GM21367 (cell line): ENCODE measurements around the gene GRM4.
"Not testable (repeated sequence)": the region's sequence is repeated elsewhere in the genome, so short reads cannot be mapped to it uniquely, and the experiment has no call there.

Experiments
- ATAC-seq: cut with Tn5 transposase; IDR thresholded peaks from one replicate; pipeline ENCODE4 v1.9.1; 2021; ENCODE audit not compliant: unreplicated experiment

Gene GRM4

DNA sequence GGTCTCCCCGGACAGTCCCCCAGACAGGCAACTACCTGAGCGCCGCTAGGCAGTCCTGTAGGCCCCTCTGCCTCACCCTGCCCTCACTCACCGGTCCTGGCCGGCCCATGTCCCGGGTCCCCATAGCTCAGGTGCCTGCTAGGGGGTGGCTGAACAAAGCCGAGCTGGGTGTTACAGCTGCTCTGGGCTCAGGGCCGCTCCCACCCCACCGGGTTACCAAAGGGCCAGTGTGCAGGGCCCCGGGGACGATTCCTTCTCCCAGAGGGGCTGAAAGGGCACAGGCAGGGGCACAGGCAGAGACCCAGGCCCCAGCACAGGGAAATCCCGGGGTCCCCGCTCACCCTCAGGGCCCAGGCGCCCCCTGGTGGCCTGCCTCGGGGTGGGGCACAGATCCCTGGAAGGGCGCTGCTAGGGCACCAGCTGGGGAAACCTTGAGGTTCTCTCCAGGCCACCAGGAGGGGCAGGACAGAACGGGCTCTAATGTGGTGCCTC lies 118.4 kb downstream of the GRM4 start:
- ATAC-seq = no peak

DNA sequence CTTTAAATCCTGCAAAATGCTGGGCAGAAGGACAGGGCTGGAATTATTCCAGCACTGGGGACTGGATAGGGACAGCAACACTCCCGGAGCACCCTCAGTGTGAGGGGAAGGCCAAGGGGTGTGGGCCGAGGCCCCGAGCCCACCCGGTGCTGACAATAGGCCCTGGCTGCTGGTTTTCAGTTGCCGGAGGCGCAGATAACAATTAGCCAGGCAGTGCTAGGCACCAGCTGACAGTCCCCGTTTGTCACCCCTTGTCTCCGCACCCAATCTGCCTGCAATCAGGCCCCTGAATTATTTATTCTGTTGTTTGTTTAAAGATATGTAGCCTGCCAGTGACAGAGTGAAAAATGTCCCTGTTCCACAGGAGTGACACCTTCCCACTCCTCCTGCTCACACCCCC lies 120.0 kb downstream of the GRM4 start:
- no peak for ATAC-seq

DNA sequence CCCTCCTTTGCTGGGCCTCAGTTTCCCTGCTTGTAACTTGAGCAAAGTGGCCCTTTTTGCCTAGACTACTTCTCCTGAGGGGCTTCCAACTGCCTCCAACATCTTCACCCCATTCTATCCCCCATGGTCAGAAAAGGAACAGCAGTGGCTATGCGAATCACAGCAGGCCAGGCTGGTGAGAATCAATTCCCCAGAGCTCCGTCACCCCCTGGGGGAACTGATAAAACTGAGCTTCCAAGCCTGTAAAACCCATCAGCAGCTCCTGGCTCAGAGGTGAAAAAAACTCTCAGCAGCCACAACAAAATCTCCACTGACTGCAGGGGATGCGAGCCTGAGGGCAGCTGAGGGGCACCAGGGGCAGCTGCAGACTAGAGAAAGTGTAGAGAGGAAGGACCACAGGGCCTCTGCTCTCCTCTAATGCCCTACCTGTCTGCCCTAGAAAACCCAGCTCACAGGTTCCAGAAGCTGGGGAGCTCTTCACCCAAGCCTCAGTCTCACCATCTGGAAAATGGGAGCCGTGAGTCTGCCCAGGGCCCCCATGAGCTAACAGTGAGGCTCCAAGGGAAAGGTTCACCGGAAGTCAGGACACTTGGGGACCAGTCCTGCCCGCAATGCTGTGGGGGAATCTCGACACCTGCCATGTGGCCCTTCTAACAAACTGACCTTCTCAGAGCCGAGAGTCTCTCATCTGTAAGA lies 120.6 kb downstream of the GRM4 start:
- ATAC-seq = no peak

DNA sequence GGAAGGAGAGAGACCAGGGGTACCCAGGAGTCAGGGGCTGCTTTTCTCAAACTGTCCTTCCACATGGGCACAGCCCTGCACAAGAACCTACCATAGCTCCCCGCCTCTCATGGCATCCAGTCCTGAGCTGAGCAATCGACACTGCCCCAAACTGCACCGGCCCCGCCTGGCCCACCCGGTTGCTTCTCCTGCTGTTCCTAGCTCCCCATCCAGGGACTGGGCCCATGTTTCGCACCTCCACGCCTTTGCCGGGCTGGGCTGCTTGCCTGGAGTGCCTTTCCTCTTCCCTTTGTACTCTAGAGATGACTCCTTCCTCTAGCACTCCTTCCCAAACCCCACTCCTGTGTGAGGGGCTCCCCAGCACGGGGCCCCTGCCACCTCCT lies 123.0 kb downstream of the GRM4 start:
- no peak for ATAC-seq

DNA sequence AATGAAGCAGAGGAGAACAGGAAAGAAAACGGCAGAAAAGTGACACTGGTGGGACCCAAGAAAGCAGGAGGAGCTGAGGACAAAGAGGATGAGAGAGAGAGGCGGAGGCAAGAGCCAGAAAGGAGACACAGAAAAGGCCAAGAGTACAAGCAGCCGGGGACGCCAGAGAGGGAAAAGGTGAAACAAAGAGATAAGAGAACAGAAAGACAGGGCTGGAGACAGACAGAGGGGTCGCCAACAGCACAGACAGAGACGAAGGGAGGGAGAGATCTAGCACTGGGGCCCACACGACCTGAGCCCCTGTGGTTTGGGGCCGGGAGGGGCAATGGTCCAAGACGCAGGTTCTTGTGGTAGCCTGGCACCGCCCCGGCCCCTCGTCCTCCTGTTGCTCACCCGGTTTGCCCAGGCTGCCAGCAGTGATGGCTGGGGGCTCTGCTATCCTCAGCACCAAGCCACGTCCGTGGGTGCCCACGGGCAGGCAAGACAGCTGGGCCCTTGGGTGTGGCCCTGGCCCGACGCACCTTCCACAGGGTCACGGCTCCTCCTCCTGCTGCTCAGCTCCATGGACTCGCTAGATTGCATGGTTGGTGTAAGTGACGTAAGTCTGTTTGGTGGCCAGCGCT lies 123.5 kb downstream of the GRM4 start:
- ATAC-seq = no peak

DNA sequence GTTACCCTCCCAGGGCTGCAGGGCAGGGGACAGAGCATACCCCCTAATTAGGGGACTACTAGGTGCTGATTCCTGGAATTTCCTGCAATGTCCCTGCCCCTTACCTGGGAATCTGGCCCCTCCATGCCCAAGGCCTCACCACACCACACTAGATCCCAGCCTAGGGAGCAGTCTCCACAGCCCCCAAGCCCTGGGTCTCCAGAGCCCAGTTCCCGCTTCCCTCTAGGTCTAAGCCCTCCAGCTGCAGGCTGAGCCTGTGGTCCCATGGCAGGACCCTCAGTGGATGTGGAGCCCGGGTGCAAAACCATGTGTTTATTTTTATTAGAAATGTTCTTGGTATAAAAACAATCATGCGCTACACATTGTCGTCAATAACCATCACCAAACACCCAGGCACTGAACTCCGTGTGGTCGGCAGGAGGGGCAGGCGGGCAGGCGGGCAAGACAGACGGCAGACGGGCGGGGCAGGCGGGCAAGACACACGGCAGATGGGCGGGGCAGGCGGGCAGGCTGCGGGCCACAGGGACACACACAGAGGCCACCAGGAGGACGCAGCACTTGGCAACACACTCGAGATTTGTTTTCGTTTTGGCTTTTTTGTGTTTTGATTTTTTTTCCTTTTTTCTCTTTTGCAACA lies 124.2 kb downstream of the GRM4 start:
- ATAC-seq = no peak

DNA sequence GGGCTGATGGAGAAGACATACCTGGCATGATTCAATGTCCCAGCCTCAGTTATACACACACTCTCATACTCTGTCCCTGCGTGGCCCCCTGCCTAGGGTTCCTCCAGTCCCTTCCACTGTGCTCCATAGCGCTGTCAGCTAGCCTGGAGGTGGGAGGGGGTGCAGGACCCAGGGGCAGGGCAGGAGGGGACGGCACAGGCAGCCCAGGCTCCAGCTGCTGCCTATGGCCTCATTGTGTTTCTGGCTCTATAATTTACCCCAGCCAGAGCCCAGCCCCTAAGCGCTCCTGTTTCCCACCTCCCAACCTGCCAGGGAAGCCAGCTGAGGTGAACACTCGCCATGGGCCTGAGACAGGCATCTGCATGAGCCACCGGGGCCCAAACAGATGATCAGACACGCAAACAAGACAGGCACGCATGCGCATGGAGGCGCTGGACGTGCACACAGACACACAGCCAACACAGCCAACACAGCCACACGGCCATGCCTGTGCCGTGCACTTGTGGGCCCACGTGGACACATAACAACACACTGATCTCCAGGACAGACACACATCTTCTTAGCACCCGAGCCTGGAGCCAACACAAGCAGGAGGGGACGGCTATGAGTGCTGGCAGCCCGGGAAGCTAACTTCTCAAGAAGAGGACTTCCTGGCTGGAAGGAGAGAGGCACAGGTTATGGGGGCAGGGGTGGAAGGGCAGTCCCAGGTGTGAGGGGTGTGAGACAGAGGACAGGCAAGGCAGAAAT lies 124.9 kb downstream of the GRM4 start:
- ATAC-seq = no peak

DNA sequence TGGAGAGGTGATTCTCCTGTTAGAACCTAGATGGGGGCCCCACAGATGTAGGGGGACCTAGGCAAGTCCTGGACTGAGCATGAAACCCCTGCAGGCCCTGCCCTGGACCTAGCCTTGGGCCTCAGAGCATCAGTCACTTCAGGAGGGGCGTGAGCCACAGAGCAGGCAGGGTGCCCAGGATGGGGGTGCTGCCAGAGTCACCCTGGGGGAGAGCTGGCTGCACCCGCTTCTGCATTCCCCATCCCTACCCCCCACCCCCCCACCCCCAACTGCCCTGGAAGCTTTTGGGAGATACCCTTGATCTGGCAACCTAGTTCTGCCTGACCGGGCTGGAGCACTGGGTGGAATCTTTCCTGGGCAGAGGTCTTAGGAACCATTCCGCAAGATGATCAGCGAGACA lies 125.6 kb downstream of the GRM4 start:
- ATAC-seq = no peak

DNA sequence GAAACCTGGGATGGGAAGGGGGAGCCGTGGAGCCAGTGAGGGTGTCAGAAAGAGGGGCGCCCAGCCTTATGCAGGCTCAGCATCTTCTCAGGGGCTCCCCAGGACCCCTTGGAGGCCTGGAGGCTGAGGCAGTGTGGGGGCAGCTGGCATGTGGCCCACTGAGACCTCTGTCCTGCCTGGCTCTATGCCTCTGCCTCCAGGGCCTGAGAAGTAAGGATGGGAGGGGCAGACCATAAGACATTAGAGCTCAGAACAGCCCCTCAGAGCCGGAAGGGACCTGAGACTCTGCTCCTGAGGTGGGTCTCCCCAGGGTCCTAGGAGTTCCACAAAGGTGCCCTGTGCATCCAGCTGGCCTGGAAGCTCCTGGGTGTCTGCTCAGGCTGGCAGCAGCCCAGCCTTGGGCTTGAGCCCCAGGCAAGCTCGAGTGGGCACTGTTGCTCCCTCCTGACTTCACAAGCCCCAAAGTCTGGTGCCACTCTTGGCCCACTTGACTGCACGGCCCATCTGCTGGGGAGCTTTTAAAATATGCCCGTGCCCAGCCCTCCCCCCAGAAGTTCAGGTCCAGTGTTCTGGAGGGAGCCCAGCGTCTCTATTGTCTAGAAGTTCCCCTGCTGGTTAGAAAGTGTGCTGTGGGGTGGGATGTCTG lies 126.8 kb downstream of the GRM4 start:
- ATAC-seq = no peak

DNA sequence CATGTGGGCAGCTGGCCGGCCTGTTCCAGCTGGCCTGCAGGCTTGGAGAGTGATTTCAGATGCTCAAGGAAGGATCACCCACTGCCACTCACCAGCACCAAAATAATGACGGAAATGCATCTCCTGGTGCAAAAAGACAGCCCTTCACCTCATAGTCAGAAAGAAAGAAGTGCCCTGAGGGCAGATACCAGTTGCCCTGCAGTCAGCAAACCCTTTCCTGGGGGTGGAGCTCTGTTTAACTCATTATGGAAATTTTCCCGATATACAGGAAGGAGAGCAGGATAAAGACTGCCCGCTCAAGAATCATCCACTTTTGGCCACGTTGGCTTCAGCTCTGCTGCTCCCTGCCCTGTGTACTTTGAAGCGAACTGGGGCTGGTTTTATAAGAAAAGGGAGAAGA lies 127.9 kb downstream of the GRM4 start:
- no peak for ATAC-seq

DNA sequence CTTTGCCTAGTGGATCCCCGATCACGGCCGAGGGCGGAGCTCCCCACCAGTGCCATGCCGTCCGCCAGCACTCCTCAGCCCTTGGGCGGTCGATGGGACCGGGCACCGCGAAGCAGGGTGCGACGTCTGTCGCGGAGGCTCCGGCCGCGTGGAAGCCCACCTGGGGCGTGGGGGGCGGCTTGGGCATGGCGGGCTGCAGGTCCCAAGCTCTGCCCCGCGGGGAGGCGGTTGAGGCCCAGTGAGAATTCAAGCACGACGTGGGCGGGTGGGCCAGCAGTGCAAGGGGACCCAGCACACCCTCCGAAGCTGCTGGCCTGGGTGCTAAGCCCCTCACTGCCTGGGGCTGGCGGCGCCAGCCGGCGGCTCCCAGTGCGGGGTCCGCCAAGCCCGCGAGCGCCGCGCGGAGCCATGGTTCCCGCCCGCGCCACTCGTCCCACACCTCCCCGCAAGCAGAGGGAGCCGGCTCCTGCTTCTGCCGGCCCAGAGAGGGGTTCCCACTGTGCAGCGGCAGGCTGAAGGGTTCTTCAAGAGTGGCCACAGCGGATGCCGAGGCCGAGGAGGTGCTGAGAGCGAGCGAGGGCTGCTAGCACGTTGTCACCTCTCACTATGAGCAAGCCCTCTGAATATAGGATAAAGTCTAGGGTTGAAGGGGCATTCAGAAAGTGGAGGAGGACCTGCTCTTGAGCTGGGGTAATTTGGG lies 128.6 kb downstream of the GRM4 start:
- ATAC-seq = no peak

DNA sequence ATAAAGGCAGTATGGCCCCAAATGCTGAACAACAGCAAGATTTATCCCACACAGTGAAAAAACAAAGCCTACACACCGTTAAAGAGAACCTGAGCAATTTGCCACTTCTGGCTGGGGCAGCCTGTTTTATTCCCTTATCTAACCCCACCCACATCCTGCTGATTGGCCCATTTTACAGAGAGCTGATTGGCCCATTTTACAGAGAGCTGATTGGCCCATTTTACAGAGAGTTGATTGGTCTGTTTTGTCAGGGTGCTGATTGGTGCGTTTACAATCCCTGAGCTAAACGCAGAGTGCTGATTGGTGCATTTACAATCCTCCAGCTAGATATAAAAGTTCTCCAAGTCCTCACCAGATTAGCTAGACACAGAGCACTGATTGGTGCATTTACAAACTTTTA lies 129.3 kb downstream of the GRM4 start:
- not testable (repeated sequence) for ATAC-seq

DNA sequence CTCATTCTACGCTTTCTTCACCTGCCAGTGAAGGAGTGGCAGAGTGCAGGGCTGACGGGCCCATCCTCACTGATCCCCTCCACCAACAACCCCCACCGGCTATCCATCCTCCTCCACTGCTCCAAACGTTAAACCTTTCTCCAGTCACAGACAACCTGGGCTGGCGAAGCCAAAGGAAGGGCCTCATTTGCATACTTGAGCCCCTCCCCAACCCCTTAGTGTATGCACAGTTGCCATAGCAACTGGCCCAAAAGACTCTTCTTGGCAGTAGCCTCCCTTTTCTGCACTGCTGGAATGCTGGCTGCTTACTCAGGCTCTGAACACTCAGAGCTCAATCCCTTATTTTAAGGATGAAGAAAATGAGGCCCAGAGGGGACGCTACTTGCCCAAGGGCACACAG lies 130.3 kb downstream of the GRM4 start:
- ATAC-seq = no peak

DNA sequence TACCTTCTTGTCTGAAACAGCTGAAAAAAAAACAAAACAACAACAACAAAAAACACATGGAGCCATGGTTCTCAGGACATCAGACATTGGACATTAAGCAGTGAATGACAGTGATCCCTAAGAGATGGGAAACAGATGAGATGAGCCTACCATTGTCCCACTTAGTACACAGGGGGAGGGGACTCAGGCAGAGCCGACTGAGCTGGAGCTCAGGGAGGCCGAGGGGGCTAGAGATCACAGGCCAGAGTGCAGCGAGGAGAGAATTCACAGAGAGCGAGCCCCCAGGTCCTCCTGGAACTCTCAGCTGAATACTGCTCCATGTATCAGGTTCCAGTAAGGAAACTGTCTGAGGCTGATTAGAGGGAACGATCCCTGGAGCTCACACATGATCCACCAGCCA lies 134.6 kb downstream of the GRM4 start:
- no peak for ATAC-seq

DNA sequence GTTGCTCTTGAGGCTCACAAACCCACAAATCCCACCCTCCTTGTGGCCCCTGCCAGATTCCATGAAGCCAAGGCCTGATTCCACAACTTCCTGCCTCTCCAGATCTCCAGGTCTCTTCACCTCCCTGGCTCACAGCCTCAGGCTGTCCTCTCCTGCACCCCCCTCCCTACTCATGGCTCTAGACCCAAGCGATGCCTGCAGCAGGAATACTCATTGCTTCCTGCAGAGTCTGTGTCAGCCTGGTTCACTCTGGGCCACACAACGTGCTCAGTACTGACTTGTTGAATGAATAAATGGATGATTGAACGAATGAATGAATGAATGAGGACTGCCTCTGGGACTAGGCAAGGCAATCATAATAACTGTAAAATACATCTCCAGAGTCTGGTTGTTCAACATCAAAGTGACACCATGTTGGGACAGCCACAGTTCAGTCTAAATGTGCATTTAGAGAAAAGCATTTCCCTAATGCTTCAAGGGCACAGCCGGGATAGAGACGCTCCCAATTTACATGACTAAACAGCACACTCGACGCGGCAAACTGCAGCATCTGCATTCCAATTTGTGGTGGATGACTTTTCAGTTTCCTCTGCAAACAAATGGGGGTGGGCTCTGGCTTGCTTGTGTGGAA lies 139.9 kb downstream of the GRM4 start:
- ATAC-seq = no peak

DNA sequence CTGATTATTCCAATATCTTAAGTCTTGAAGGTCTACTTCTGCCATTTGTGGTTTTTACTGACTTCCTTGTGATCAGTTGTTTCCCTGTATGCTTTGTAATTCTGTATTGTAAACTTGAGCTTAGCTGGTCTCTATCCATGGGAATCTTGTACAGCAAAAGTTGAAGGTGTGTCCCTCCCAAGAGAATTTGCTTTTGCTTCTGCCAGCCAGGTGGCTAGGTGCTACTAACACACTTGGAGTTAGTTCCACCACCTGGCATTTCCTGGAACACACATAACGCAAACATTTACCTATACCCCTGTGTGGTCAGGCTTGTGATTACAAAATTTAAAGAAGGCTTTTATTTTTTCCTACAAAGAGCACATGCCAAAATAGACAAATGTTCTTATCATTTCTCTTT lies 141.2 kb downstream of the GRM4 start:
- ATAC-seq = no peak

DNA sequence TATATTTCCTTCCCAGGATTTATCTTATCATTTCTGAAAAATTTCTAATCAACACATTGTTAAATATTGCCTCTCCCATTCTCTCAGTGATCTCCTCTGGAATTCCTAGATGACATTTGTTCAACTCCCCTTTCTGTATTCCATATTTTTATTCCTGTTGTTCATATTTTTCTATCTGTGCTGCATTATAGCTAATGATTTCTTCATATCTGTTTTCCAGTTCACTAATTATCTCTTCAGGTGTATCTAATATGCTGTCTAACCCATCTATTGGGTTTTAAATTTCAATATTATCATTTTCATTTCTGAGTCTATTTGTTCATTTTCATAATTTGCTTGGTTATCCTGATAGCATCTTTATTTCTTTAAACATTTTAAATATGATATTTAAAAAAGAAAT lies 141.9 kb downstream of the GRM4 start:
- no peak for ATAC-seq

DNA sequence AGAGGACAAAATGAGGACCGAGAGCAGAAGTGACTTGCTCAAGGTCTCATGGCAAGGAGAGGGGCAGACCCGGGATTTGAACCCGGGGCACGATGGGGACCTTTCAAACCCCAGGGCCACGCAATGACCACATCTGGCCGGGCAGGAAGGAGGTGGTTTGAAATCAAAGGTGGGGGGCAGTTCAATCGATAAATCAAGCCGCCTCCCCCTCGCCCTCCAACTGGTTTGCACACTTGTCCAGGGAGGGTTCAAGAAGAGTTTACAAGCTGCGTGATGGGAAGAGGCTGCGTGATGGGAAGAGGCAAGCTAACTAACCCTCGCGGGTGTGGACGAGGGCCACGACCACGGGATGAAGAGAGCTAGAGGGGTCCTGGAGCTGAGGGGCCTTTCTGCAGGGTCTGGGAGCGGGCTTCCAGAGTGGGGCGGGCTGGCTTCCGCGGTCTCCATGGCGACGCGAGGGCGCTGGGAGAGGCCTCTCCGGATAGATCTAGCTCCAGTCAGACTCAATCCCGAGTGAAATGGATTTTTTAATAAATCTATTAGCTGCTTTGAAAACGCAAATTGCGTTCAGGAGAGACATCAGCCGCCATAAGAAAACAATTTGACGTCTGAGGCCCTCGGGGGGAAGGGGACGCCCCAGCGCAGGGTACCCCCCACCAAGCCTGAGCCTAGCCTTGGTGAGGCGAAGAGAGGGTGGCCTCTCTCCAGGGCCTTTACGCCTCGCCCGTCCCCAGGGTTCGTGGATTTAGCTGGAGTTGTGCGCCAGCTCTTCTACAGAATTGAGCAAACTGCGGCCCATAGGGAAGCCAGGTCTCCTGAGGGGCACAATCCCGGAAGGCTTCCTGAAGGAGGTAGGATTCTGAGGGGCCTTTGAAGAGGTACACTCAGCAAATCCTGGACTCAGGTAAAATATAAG lies 143.9 kb downstream of the GRM4 start:
- no peak for ATAC-seq

DNA sequence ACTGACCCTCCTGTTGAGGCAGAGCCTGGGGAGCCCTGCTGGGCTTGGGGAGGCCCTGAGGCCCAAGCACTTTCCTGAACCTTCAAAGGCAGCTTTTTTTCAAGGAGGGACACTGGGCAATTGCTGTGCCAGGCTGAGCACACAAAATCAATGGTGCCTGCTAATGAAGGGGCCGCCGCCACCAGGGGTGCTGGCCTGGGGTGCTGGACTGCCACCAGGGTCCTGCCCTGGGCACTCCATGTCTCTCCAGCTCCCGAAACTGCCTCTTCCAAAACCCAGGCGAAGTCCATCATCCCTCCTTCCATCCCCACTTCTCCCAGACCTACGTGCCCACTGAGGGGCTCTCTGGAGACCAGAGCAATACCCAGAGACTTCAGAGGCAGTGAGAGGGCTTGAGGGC lies 145.6 kb downstream of the GRM4 start:
- no peak for ATAC-seq
